Measurements from ENCODE around the gene LEMD1.

LEMD1 gene

GRCh38 chr1:205358579-205358978, 63.3 kb downstream of the LEMD1 start:
- TF ChIP-seq Cebpa-rat (IDR thresholded peaks at IDR 0.05) = no peak
- Histone ChIP-seq H3K4me2 (no peak overlapping the region), H3K27ac (no peak overlapping the region), H3K36me3 (no peaks in the 10 kb centered on the region), H3K27me3 (no peaks in the 10 kb centered on the region), H3K4me1 (peaks cover 10% of the 10 kb centered on the region), H4K20me1 (no peaks in the 10 kb centered on the region), H3K9ac (no peak overlapping the region), H3K9me3 (no peaks in the 10 kb centered on the region), H3K4me3 (no peak overlapping the region)

GRCh38 chr1:205357567-205357966, 64.3 kb downstream of the LEMD1 start:
- H3K4me1 ChIP-seq = peaks cover 10% of the 10 kb centered on the region
- no peak for TF ChIP-seq Cebpa-rat (IDR thresholded peaks at IDR 0.05)

GRCh38 chr1:205356440-205357139, 65.3 kb downstream of the LEMD1 start, which contains the start of gene KLHDC8A:
TSS of gene KLHDC8A (minus strand) at chr1:205356922. CDS start at chr1:205343604, 13,318 bp downstream.
- no peak for TF ChIP-seq Cebpa-rat (IDR thresholded peaks at IDR 0.05)
- no peaks in the 10 kb centered on the region for H4K20me1 ChIP-seq
- H3K36me3 ChIP-seq = no peaks in the 10 kb centered on the region
- peak within 1 kb of the TSS; percentile 30; the same call in 1 of the 2 replicates for H3K4me2 ChIP-seq
- no peak within 1 kb of the TSS for H3K27ac ChIP-seq
- no peaks in the 10 kb centered on the region for H3K9me3 ChIP-seq
- no peak within 1 kb of the TSS for H3K9ac ChIP-seq
- no peaks in the 10 kb centered on the region for H3K27me3 ChIP-seq
- H3K4me1 ChIP-seq = peaks cover 16% of the 10 kb centered on the region
- no peak within 1 kb of the TSS for H3K4me3 ChIP-seq

More at GRCh38 chr1:205357567-205357966, 64.3 kb downstream of the LEMD1 start:
- Histone ChIP-seq H3K27me3 (no peaks in the 10 kb centered on the region), H3K9ac (no peak overlapping the region), H3K4me3 (no peak overlapping the region), H4K20me1 (no peaks in the 10 kb centered on the region), H3K36me3 (no peaks in the 10 kb centered on the region), H3K27ac (no peak overlapping the region), H3K4me2 (no peak overlapping the region), H3K9me3 (no peaks in the 10 kb centered on the region)

- Histone ChIP-seq H3K27me3 (no peaks in the 10 kb centered on the region), H4K20me1 (no peaks in the 10 kb centered on the region), H3K4me1 (peaks cover 24% of the 10 kb centered on the region), H3K4me2 (no peak overlapping the region), H3K9me3 (no peaks in the 10 kb centered on the region), H3K36me3 (no peaks in the 10 kb centered on the region), H3K4me3 (no peak overlapping the region), H3K9ac (no peak overlapping the region), H3K27ac (no peak overlapping the region)
- TF ChIP-seq Cebpa-rat (IDR thresholded peaks at IDR 0.05) = no peak
Observed at GRCh38 chr1:205355075-205355453, 66.8 kb downstream of the LEMD1 start.

GRCh38 chr1:205354259-205355074, 67.4 kb downstream of the LEMD1 start:
- Histone ChIP-seq H3K27me3 (no peaks in the 10 kb centered on the region), H3K4me3 (no peak overlapping the region), H3K4me2 (no peak overlapping the region), H3K9me3 (no peaks in the 10 kb centered on the region), H3K36me3 (no peaks in the 10 kb centered on the region), H3K27ac (no peak overlapping the region), H4K20me1 (no peaks in the 10 kb centered on the region), H3K4me1 (peaks cover 30% of the 10 kb centered on the region), H3K9ac (no peak overlapping the region)
- no peak for TF ChIP-seq Cebpa-rat (IDR thresholded peaks at IDR 0.05)

GRCh38 chr1:205353612-205354011, 68.2 kb downstream of the LEMD1 start:
- no peaks in the 10 kb centered on the region for H3K9me3 ChIP-seq
- no peak overlapping the region for H3K4me3 ChIP-seq
- H3K4me1 ChIP-seq = peaks cover 38% of the 10 kb centered on the region
- no peaks in the 10 kb centered on the region for H3K27me3 ChIP-seq
- TF ChIP-seq Cebpa-rat (IDR thresholded peaks at IDR 0.05) = no peak
- H3K4me2 ChIP-seq = no peak overlapping the region
- H4K20me1 ChIP-seq = no peaks in the 10 kb centered on the region
- H3K27ac ChIP-seq = no peak overlapping the region
- H3K36me3 ChIP-seq = no peaks in the 10 kb centered on the region
- H3K9ac ChIP-seq = no peak overlapping the region

GRCh38 chr1:205353191-205353590, 68.7 kb downstream of the LEMD1 start:
- no peaks in the 10 kb centered on the region for H4K20me1 ChIP-seq
- no peaks in the 10 kb centered on the region for H3K36me3 ChIP-seq
- no peak for TF ChIP-seq Cebpa-rat (IDR thresholded peaks at IDR 0.05)
- no peaks in the 10 kb centered on the region for H3K9me3 ChIP-seq
- no peak overlapping the region for H3K4me2 ChIP-seq
- H3K27ac ChIP-seq = no peak overlapping the region
- H3K27me3 ChIP-seq = no peaks in the 10 kb centered on the region
- H3K4me1 ChIP-seq = peaks cover 43% of the 10 kb centered on the region
- no peak overlapping the region for H3K4me3 ChIP-seq
- H3K9ac ChIP-seq = no peak overlapping the region

- Histone ChIP-seq H3K4me2 (no peak overlapping the region), H3K27ac (no peak overlapping the region), H3K9ac (peak overlapping the region; percentile 2; the same call in 1 of the 2 replicates), H3K4me3 (no peak overlapping the region), H3K4me1 (peaks cover 44% of the 10 kb centered on the region), H3K9me3 (no peaks in the 10 kb centered on the region), H3K27me3 (peaks cover 2% of the 10 kb centered on the region; the same call in 1 of the 2 replicates), H4K20me1 (no peaks in the 10 kb centered on the region), H3K36me3 (no peaks in the 10 kb centered on the region)
- no peak for TF ChIP-seq Cebpa-rat (IDR thresholded peaks at IDR 0.05)
Observed at GRCh38 chr1:205351984-205352713, 69.7 kb downstream of the LEMD1 start.

GRCh38 chr1:205350691-205351141, 71.1 kb downstream of the LEMD1 start:
- H3K36me3 ChIP-seq = no peaks in the 10 kb centered on the region
- H4K20me1 ChIP-seq = no peaks in the 10 kb centered on the region
- H3K9ac ChIP-seq = no peak overlapping the region
- no peaks in the 10 kb centered on the region for H3K9me3 ChIP-seq
- H3K4me1 ChIP-seq = peaks cover 36% of the 10 kb centered on the region
- peaks cover 16% of the 10 kb centered on the region; the same call in 1 of the 2 replicates for H3K27me3 ChIP-seq
- H3K4me2 ChIP-seq = peak overlapping the region; percentile 76
- H3K4me3 ChIP-seq = no peak overlapping the region
- no peak for TF ChIP-seq Cebpa-rat (IDR thresholded peaks at IDR 0.05)
- H3K27ac ChIP-seq = no peak overlapping the region

Data from BLaER1 (cell line).